GM18951 (cell line): ENCODE results near the gene AEBP1.

Source experiments
- POLR2A ChIP-seq: IDR thresholded peaks from 4 replicates; pipeline ENCODE4 v1.6.1; 2011; ENCODE audit warnings: mild to moderate bottlenecking; ENCODE audit not compliant: insufficient read length, insufficient read depth; ENCODE audit errors: extremely low read depth
- in situ Hi-C: fragments of 300-500 bp; cut with MboI; formaldehyde crosslinking; loops from one replicate; pipeline ENCODE4 v1.12.0; 2022; ENCODE audit warnings: low sequenced_read_pairs, mixed read lengths, inconsistent platforms; ENCODE audit not compliant: unreplicated experiment

AEBP1 gene

GRCh38 chr7:44128721-44129582 lies 24.8 kb downstream of the AEBP1 start:
- no peak for TF ChIP-seq POLR2A
- in situ Hi-C loops, result no loop called here

- TF ChIP-seq POLR2A, result no peak
- in situ Hi-C loops, result no loop called here
These were observed 27.3 kb downstream of the AEBP1 start for GRCh38 chr7:44131173-44132029.

DNA sequence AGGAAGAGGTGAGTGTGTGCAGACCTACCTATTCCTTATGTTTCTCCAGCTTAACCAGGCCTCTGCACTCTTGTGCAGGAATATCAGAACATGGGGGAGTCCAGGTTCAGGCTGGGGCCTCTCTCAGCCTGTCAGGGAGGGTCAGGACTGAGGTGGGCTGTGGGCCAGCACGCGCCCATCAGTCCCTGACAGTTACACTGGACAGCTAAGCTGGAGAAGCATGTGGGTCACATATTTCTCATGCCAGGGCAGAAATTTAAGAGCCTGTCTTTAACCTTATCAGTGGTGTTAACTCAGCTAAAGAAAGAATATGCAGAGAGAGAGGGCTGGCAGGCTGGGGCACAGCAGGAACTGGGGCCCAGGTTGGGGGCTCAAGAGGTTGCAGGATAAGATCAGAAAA lies 27.9 kb downstream of the AEBP1 start:
- in situ Hi-C loops, result no loop called here
- TF ChIP-seq POLR2A, result no peak

DNA sequence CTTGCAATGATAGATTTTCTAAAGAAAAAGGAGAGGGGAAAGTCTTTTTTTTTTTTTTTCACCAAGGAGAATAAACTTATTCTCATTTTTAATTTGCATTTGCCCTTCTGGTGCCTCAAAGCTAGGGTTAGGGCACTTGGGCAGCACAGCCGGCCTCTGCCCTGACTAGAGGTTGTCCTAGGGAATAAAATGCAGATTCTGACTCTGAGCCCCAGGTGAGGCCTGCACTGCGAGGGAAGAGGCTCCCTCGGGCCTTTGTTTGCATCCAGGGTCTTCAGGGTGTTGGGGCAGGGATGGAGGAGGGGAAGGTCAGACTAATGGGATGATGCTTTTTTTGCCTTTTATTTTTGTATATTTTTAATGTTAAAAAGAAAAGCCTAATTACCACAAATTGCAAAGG lies 29.1 kb downstream of the AEBP1 start:
- in situ Hi-C loops, result no loop called here

DNA sequence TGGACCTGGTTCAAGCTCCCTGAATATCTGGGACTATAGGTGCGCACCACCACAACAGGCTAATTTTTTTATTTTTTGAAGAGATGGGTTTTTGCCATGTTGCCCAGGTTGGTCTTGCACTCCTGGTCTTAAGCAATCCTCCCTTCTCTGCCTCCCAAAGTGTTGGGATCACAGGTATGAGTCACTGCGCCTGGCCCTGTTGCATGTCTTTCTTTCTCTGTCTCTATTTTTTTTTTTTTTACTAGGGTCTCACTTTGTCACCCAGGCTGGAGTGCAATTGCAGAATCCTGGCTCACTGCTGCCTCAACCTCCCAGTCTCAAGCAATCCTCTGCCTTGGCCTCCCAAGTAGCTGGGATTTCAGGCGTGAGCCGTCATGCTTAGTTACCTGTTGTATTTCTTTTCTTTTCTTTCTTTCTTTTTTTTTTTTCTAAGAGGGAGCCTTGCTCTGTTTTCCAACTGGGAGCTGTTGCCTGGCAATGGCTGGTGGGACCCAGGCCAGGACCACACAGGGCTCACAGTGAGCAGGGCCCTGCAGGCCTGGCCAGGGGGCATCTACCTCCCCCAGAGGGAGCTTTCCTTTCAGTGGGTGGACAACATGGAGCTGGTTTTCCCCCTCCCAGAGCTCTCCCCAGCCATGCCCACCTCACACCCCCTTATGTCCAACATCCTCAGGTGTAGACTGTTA lies 30.9 kb downstream of the AEBP1 start:
- no peak for TF ChIP-seq POLR2A
- in situ Hi-C loops, result no loop called here

More for the DNA sequence above, 29.1 kb downstream of the AEBP1 start:
- TF ChIP-seq POLR2A, result no peak

DNA sequence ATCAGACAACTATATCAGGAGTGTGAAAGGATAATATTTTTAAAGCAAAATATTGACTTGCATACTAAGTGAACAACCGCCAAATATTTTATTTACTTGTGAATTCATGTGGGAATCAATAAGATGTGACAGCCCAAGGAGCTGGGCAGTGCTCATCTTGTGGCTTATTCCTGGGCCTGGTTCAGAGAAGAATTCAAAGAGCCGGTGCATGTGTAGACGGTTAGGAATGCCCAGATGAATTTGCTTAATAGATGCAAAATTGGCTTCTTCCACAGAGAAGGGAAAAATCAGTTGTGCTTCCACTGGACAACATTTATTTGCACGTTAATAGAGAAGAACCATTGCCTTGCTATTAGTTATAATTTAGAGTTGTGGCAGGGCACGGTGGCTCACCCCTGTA lies 32.6 kb downstream of the AEBP1 start:
- TF ChIP-seq POLR2A, result no peak

DNA sequence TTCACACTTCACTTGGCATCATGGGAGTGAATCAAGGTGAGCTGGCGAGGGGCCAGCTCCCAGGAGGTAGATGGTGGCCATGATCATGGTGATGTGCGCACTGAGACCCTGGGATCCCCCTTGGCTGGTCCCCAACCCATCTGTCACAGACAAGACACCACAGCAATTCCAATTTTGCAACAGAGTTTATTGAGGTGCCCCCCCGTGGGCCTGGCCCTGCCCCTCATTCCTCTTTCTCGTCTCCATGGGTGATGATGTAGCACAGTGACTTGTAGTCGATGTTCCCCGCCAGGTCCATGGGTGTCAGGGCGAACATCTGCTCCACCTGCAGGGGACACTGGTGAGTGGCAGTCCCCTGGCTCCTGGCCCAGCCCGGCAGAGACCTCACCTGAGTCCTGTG lies 34.6 kb downstream of the AEBP1 start:
- TF ChIP-seq POLR2A, result no peak
- in situ Hi-C loops, result no loop called here

More for the DNA sequence above, 32.6 kb downstream of the AEBP1 start:
- in situ Hi-C loops, result no loop called here

DNA sequence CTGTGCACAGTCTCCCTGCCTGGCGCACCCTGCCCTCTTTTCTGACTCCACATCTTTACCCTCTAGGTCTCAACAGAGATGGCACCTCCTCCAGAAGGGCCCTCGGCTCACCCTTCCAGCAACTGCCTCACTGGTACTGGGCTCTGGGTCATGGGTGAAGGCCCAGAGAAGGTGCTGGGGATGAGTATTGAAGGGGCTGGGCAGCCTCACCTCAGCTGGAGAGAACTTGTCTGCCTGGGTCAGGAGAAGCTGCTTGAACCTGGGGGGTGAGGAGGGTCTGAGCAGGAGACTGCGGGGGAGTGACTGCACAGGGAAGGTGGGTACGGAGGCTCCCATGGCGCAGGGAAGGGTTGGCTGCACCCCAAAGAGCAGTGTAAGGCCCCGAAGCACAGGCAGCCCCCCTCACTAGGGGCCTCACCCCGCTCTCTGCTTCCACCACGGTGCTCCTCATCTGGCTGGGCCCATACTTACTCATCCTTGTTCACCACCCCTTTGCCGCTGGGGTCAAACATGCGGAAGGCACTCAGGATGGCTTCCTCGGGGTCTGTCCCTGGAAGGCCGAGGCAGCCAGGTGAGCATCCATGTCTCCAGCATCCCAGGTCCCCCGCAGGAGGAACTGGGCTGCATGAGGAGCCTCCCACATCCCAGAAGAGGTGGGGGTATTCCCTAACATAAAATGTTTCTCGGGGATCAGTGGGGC lies 35.3 kb downstream of the AEBP1 start:
- TF ChIP-seq POLR2A, result no peak
- in situ Hi-C loops, result no loop called here

- in situ Hi-C loops, result no loop called here
- TF ChIP-seq POLR2A, result no peak
These were observed 36.2 kb downstream of the AEBP1 start for GRCh38 chr7:44140341-44140740.

GRCh38 chr7:44141221-44141850 lies 37.2 kb downstream of the AEBP1 start, which contains the start of gene MYL7:
TSS of gene MYL7 (minus strand) at chr7:44141332. CDS start at chr7:44141305, 27 bp downstream.
- no peak for TF ChIP-seq POLR2A
- in situ Hi-C loops, result no loop called here

GRCh38 chr7:44142028-44142427 lies 37.9 kb downstream of the AEBP1 start:
- in situ Hi-C loops, result no loop called here
- no peak for TF ChIP-seq POLR2A

DNA sequence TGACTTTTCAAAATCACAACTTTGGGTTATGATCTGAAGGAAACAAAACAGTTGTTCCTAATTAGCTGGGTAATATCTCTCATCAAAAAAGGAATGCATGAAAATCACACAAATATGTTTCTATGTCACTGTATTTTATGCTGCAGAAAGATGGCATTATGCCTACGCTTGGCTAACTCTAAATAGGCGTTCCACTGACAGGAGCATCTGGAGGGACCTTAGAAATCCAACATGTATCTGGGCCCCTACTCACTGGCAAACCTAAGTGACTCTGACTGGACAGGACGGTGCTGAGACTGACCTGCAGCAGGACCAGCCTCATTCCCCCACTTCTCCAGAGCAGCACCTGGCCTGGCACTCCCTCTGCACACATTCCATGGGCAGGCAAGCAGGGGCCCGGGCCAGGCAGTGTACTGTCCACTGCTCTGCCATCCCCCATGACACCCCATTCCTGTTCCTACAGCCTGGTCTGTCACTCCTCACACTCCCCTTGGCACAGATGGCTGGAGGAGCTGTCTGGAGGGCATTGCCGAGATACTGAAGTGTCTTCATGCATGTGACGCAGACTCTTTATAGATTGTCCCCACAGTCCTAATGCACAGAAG lies 39.6 kb downstream of the AEBP1 start:
- in situ Hi-C loops, result no loop called here
- no peak for TF ChIP-seq POLR2A
